H1 (cell line): ENCODE results near the gene POF1B. TPM values are rescaled to one million over a fixed set of nuclear protein-coding genes. Genes with fewer than 3 reads are reported as not detected.

Experiments
- CTCF ChIA-PET: fragments of 300-600 bp; sonication (Branson Sonifier 250); formaldehyde crosslinking; loops from one replicate; lab custom pipeline; 2021; ENCODE audit not compliant: partially characterized antibody; lab: Charles Lee
- POLR2A ChIA-PET: fragments of 300-600 bp; sonication (Branson Sonifier 250); formaldehyde crosslinking; loops from one replicate; lab custom pipeline; 2021; ENCODE audit warnings: inconsistent platforms; ENCODE audit not compliant: partially characterized antibody; lab: Charles Lee
- DNase-seq, 2 experiments: peaks; one replicate each; pipeline versions ENCODE4 v3.0.0 to v3.0.0-alpha.2; 2010 to 2022; ENCODE audit warnings: low spot score in 2 of 2, low read depth in 1 of 2, mixed read lengths in 1 of 2
- FAIRE-seq: peaks from 2 replicates; lab custom pipeline; 2011; peaks lifted over from hg19 to GRCh38; lab: Jason Lieb, UNC
- H2AFZ ChIP-seq: 2 replicates; pipeline ENCODE4 v1.8.1; 2012; ENCODE audit warnings: low read length, inconsistent platforms
- H2AK5ac ChIP-seq: 2 replicates; pipeline ENCODE4 v1.6.1; 2013; ENCODE audit warnings: low read depth, low read length
- H2BK120ac ChIP-seq: replicated peaks from 2 replicates; pipeline ENCODE3; 2013; ENCODE audit warnings: low read depth, low read length, inconsistent platforms
- H2BK12ac ChIP-seq: 2 replicates; pipeline ENCODE4 v1.6.1; 2013; ENCODE audit warnings: low read depth, low read length
- H2BK15ac ChIP-seq: 2 replicates; pipeline ENCODE4 v1.6.1; 2013; ENCODE audit warnings: low read length
- H2BK20ac ChIP-seq: 2 replicates; pipeline ENCODE4 v1.6.1; 2013; ENCODE audit warnings: low read length
- H2BK5ac ChIP-seq: 2 replicates; pipeline ENCODE4 v1.6.1; 2013; ENCODE audit warnings: low read depth, low read length
- H3K14ac ChIP-seq: 2 replicates; pipeline ENCODE4 v1.6.1; 2013; ENCODE audit warnings: inconsistent platforms; ENCODE audit not compliant: insufficient read length
- H3K18ac ChIP-seq: 2 replicates; pipeline ENCODE4 v1.6.1; 2013; ENCODE audit warnings: low read length; ENCODE audit errors: extremely low read depth
- H3K23ac ChIP-seq: 2 replicates; pipeline ENCODE4 v1.6.1; 2013; ENCODE audit warnings: inconsistent platforms; ENCODE audit not compliant: insufficient read length
- H3K23me2 ChIP-seq: 2 replicates; pipeline ENCODE4 v1.6.1; 2013; ENCODE audit warnings: low read depth, low read length
- H3K27ac ChIP-seq: 2 replicates; pipeline ENCODE4 v1.6.1; 2011; ENCODE audit warnings: low read depth, low read length, inconsistent platforms
- H3K27me3 ChIP-seq, 4 experiments: replicated peaks in 1 of 4; 1 replicate in 1 of 4; 2 replicates in 3 of 4; pipeline versions ENCODE4 v1.6.1 to v1.8.1; 2011 to 2013; ENCODE audit warnings: low read length in 3 of 4, mild to moderate bottlenecking in 3 of 4, inconsistent platforms in 2 of 4, mixed read lengths in 2 of 4, moderate library complexity in 1 of 4; ENCODE audit not compliant: control insufficient read depth in 3 of 4, insufficient read depth in 3 of 4; ENCODE audit errors: extremely low read depth in 1 of 4
- H3K36me3 ChIP-seq, 4 experiments: 2 replicates each; pipeline versions ENCODE4 v1.6.1 to v1.8.1; 2011 to 2013; ENCODE audit warnings: mild to moderate bottlenecking in 4 of 4, low read length in 3 of 4, moderate library complexity in 2 of 4, control low read depth in 1 of 4, inconsistent platforms in 1 of 4; ENCODE audit not compliant: insufficient read depth in 4 of 4, control insufficient read depth in 2 of 4
- H3K4ac ChIP-seq: replicated peaks from 2 replicates; pipeline ENCODE3; 2013; ENCODE audit warnings: low read length, low read depth, mixed read lengths, inconsistent platforms; ENCODE audit not compliant: insufficient read length
- H3K4me1 ChIP-seq, 4 experiments: replicated peaks in 1 of 4; 1 replicate in 1 of 4; 2 replicates in 3 of 4; pipeline versions ENCODE4 v1.6.1 to v1.8.1; 2011 to 2013; ENCODE audit warnings: low read length in 3 of 4, inconsistent platforms in 2 of 4, mixed read lengths in 1 of 4; ENCODE audit not compliant: insufficient read depth in 4 of 4, control insufficient read depth in 3 of 4
- H3K4me2 ChIP-seq, 2 experiments: 2 replicates each; pipeline versions ENCODE4 v1.6.1 to v1.8.1; 2011 to 2013; ENCODE audit warnings: low read depth in 2 of 2, low read length in 2 of 2, control low read depth in 1 of 2, inconsistent platforms in 1 of 2, mild to moderate bottlenecking in 1 of 2; ENCODE audit not compliant: insufficient read depth in 1 of 2
- H3K4me3 ChIP-seq, 4 experiments: fragments of 200-600, 300-600 bp in 1 of 4; sonication (generic), shearing (Covaris generic), sonication (Bioruptor Twin) in 1 of 4; 2 replicates each; pipeline versions ENCODE4 v1.5.1 to v1.8.1; 2011 to 2016; ENCODE audit warnings: low read length in 4 of 4, low read depth in 3 of 4, control low read depth in 2 of 4, inconsistent platforms in 2 of 4, mild to moderate bottlenecking in 2 of 4, mixed read lengths in 1 of 4, moderate library complexity in 1 of 4; ENCODE audit not compliant: insufficient read depth in 2 of 4; ENCODE audit errors: extremely low read depth in 1 of 4
- H3K56ac ChIP-seq: replicated peaks from 2 replicates; pipeline ENCODE3; 2013; ENCODE audit warnings: low read depth, mild to moderate bottlenecking, mixed read lengths, low read length, inconsistent platforms; ENCODE audit not compliant: insufficient read length
- H3K79me1 ChIP-seq: 2 replicates; pipeline ENCODE4 v1.6.1; 2013; ENCODE audit warnings: low read depth, low read length, control low read depth
- H3K79me2 ChIP-seq, 2 experiments: 2 replicates each; pipeline versions ENCODE4 v1.6.1 to v1.8.1; 2012 to 2013; ENCODE audit warnings: low read length in 2 of 2, mild to moderate bottlenecking in 2 of 2, inconsistent platforms in 1 of 2; ENCODE audit not compliant: insufficient read depth in 2 of 2, control insufficient read depth in 1 of 2
- H3K9ac ChIP-seq, 4 experiments: replicated peaks in 1 of 4; 1 replicate in 1 of 4; 2 replicates in 3 of 4; pipeline versions ENCODE4 v1.6.1 to v1.8.1; 2011 to 2013; ENCODE audit warnings: low read depth in 3 of 4, low read length in 3 of 4, control low read depth in 2 of 4, mild to moderate bottlenecking in 2 of 4, moderate library complexity in 2 of 4, inconsistent platforms in 1 of 4; ENCODE audit errors: extremely low read depth in 1 of 4
- H3K9me3 ChIP-seq, 2 experiments: 2 replicates each; pipeline versions ENCODE4 v1.6.1 to v1.8.1; 2012 to 2013; ENCODE audit warnings: mild to moderate bottlenecking in 2 of 2, moderate library complexity in 2 of 2, control low read depth in 1 of 2, inconsistent platforms in 1 of 2, low read depth in 1 of 2, low read length in 1 of 2, mixed read lengths in 1 of 2; ENCODE audit not compliant: insufficient read depth in 2 of 2
- H4K20me1 ChIP-seq, 2 experiments: replicated peaks in 1 of 2; 2 replicates each; pipeline versions ENCODE3 to v1.8.1; 2011 to 2013; ENCODE audit warnings: inconsistent platforms in 2 of 2, low read length in 2 of 2, mild to moderate bottlenecking in 1 of 2; ENCODE audit not compliant: insufficient read depth in 2 of 2, control insufficient read depth in 1 of 2
- H4K5ac ChIP-seq: 2 replicates; pipeline ENCODE4 v1.6.1; 2013; ENCODE audit warnings: low read length, low read depth, mixed read lengths, inconsistent platforms; ENCODE audit not compliant: insufficient read length
- H4K8ac ChIP-seq: 2 replicates; pipeline ENCODE4 v1.8.0; 2013; ENCODE audit warnings: mild to moderate bottlenecking, moderate library complexity, low read length, inconsistent platforms; ENCODE audit not compliant: insufficient read depth; ENCODE audit errors: extremely low read depth
- H4K91ac ChIP-seq: replicated peaks from 2 replicates; pipeline ENCODE3; 2013; ENCODE audit warnings: low read length, mixed read lengths, inconsistent platforms; ENCODE audit not compliant: insufficient read length
- CBX5 ChIP-seq: fragments of 300-800, 300-1000 bp; sonication (generic); IDR thresholded peaks from 2 replicates; pipeline ENCODE4 v1.7.1; 2016; ENCODE audit warnings: antibody characterized with exemption, low read length, low read depth
- MAFK ChIP-seq: IDR thresholded peaks from 2 replicates; pipeline ENCODE4 v1.6.1; 2012; ENCODE audit warnings: low read depth, mild to moderate bottlenecking, improper control_type of control experiment, low read length
- WGBS, 2 experiments: shearing (Covaris generic) in 1 of 2; methylation state at CpG; one replicate each; pipeline versions ENCODE4 v1.1.6 to v1.1.7; 2013 to 2015; ENCODE audit warnings: low lambda C conversion rate in 2 of 2, mixed read lengths in 2 of 2, inconsistent platforms in 1 of 2, low coverage in 1 of 2, missing lambda C conversion rate in 1 of 2; ENCODE audit not compliant: insufficient replicate concordance in 2 of 2, insufficient coverage in 1 of 2, insufficient read length in 1 of 2; ENCODE audit errors: extremely low coverage in 1 of 2, missing lambda C conversion rate in 1 of 2; 5-methylcytosine and 5-hydroxymethylcytosine counted together
- polyA plus RNA-seq, 7 experiments: library from polyadenylated mRNA; depleted of rRNA in 3 of 7; stranded (reverse) in 5 of 7; unstranded in 2 of 7; fragments of >200 nt in 5 of 7; fragments of 200-250 nt in 2 of 7; gene quantifications; 1 replicate in 5 of 7; 2 replicates in 1 of 7; 4 replicates in 1 of 7; pipeline versions ENCODE4 v1.2.1 to v1.2.3, GENCODE V29; 2011 to 2013; ENCODE audit warnings: missing spikeins in 2 of 7, mixed read lengths in 2 of 7
- total RNA-seq: library from RNA; stranded (reverse); fragmentation: NEBNext Ultra II Directional; extraction: Animal tissue kit (Norgen Biotek cat#: 25700); gene quantifications from 2 replicates; pipeline ENCODE4 v1.2.1, GENCODE V29; 2021

Gene POF1B
- total and polyA plus RNA-seq, 2 of the 8 experiments (the other 6 are each of a cell fraction or from before 2014, with no cell fraction given), result not detected

DNA sequence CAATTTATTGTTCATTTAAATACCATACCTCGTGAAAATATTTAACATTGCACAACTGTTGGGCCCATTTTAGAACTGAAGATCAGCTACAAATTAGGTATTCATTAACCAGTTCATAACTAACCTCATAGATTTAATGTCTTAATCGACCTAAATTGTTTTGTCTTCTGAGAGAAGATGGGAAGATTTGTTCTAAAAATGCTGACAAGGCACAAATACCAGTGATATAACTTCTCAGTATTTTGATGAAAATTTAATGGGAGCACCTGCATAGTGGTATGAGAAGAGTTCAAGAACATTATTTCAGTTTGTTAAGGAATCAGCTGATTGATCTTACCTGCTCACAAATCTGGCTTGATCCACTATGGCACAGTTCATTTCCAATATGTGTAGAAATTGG, 33.9 kb downstream of the POF1B start:
- no peak overlapping the region for H2AK5ac ChIP-seq
- no peaks in the 10 kb centered on the region for H3K27me3 ChIP-seq
- no peaks in the 10 kb centered on the region for H3K4me1 ChIP-seq
- H2BK15ac ChIP-seq, result no peak overlapping the region
- no peak overlapping the region for H2BK12ac ChIP-seq
- H3K56ac ChIP-seq, result no peak overlapping the region
- WGBS, 2 experiments, result 92% methylated on average over 2 of the region's 2 CpGs; no CpG with 5 or more reads in 1 of the 2 experiments
- no peak overlapping the region for H3K18ac ChIP-seq
- DNase-seq (no peak), FAIRE-seq (no peak)
- no peak overlapping the region for H2BK120ac ChIP-seq
- H4K91ac ChIP-seq, result no peak overlapping the region
- no peak overlapping the region for H4K8ac ChIP-seq
- H3K79me1 ChIP-seq, result no peaks in the 10 kb centered on the region
- no peaks in the 10 kb centered on the region for H3K23me2 ChIP-seq
- POLR2A ChIA-PET, result no interaction called here
- no peak overlapping the region for H2BK20ac ChIP-seq
- H3K27ac ChIP-seq, result no peak overlapping the region
- H3K9me3 ChIP-seq, result no peaks in the 10 kb centered on the region
- H4K20me1 ChIP-seq, result no peaks in the 10 kb centered on the region
- no peak for TF ChIP-seq CBX5
- peak; percentile 95 for TF ChIP-seq MAFK
- H3K23ac ChIP-seq, result no peak overlapping the region
- no peak overlapping the region for H3K9ac ChIP-seq
- H3K14ac ChIP-seq, result no peak overlapping the region
- H2BK5ac ChIP-seq, result no peak overlapping the region
- H3K4me2 ChIP-seq, result no peak overlapping the region
- H3K4me3 ChIP-seq, result no peak overlapping the region
- CTCF ChIA-PET, result no interaction called here
- H4K5ac ChIP-seq, result no peak overlapping the region
- H2AFZ ChIP-seq, result no peak overlapping the region
- no peaks in the 10 kb centered on the region for H3K79me2 ChIP-seq
- H3K4ac ChIP-seq, result no peak overlapping the region
- H3K36me3 ChIP-seq, result no peaks in the 10 kb centered on the region
